ENCODE data around the gene CWC27.
A peak's percentile ranks its signal among the peaks of the same experiment; 100 is the strongest.

Gene CWC27

GRCh38 chr5:64939772-64940510 is 171.2 kb downstream of the CWC27 start (continued):
- no peak for TF ChIP-seq ZNF626 (tag by site-specific recombination; IDR thresholded peaks at IDR 0.05)
- no peak for TF ChIP-seq ZNF140 (tag by site-specific recombination; IDR thresholded peaks at IDR 0.05)
- TF ChIP-seq ZBTB7A (tag by site-specific recombination; IDR thresholded peaks at IDR 0.05; ENCODE audit: low read depth), result no peak
- TF ChIP-seq HOXA7 (CRISPR knock-in tag; IDR thresholded peaks at IDR 0.05; ENCODE audit: borderline replicate concordance), result no peak
- TF ChIP-seq ZNF785 (tag by site-specific recombination; IDR thresholded peaks at IDR 0.05), result no peak
- no peak for TF ChIP-seq REPIN1 (tag by site-specific recombination; IDR thresholded peaks at IDR 0.05; ENCODE audit: low read depth)
- TF ChIP-seq ZNF560 (tag by site-specific recombination; IDR thresholded peaks at IDR 0.05; ENCODE audit: borderline replicate concordance), result no peak
- peak; percentile 31; the same call in 1 of the 2 replicates for TF ChIP-seq SP2 (tag by site-specific recombination; IDR thresholded peaks at IDR 0.05)
- TF ChIP-seq KLF17 (tag by site-specific recombination; IDR thresholded peaks at IDR 0.05), result no peak
- peak; percentile 73 for TF ChIP-seq ZNF677 (tag by site-specific recombination; IDR thresholded peaks at IDR 0.05)
- TF ChIP-seq ZSCAN23 (tag by site-specific recombination; IDR thresholded peaks at IDR 0.05), result no peak
- TF ChIP-seq ZNF184 (tag by site-specific recombination; IDR thresholded peaks at IDR 0.05), result no peak
- TF ChIP-seq ZNF518A (tag by site-specific recombination; conservative IDR thresholded peaks at IDR 0.05; ENCODE audit: low read depth), result no peak
- peak; percentile 92 for TF ChIP-seq PRDM10 (tag by site-specific recombination; IDR thresholded peaks at IDR 0.05)
- 0 out of 2 replicates have a peak, but pooled peaks have one; percentile 4 for TF ChIP-seq KLF1 (tag by site-specific recombination; IDR thresholded peaks at IDR 0.05)
- TF ChIP-seq ZNF561 (tag by site-specific recombination; IDR thresholded peaks at IDR 0.05; ENCODE audit: borderline replicate concordance), result peak; percentile 69; the same call in 1 of the 2 replicates
- TF ChIP-seq ZBTB8A (tag by site-specific recombination; IDR thresholded peaks at IDR 0.05), result peak; percentile 53
- peak; percentile 71; the same call in 1 of the 2 replicates for TF ChIP-seq ZNF423 (tag by site-specific recombination; IDR thresholded peaks at IDR 0.05)
- no peak for TF ChIP-seq ZNF792 (tag by site-specific recombination; IDR thresholded peaks at IDR 0.05)
- no peak for TF ChIP-seq ZBTB11 (tag by site-specific recombination; conservative IDR thresholded peaks at IDR 0.05; ENCODE audit: low read depth)
- 0 out of 2 replicates have a peak, but pooled peaks have one; percentile 25 for TF ChIP-seq MZF1 (tag by site-specific recombination; IDR thresholded peaks at IDR 0.05; ENCODE audit: borderline replicate concordance)
- no peak for TF ChIP-seq ZEB2 (tag by site-specific recombination; IDR thresholded peaks at IDR 0.05)
- no peak for TF ChIP-seq ZNF174 (tag by site-specific recombination; IDR thresholded peaks at IDR 0.05)
- peak; percentile 36 for TF ChIP-seq ZNF510 (tag by site-specific recombination; IDR thresholded peaks at IDR 0.05; ENCODE audit: insufficient replicate concordance)
- TF ChIP-seq ZNF548 (tag by site-specific recombination; IDR thresholded peaks at IDR 0.05), result no peak
- no peak for TF ChIP-seq ZNF324 (tag by site-specific recombination; IDR thresholded peaks at IDR 0.05)
